HPDE6-E6E7 (cell line): ENCODE data around the gene FER.
"Not testable (repeated sequence)": the region's sequence is repeated elsewhere in the genome, so short reads cannot be mapped to it uniquely, and the experiment has no call there.

Experiments
- DNase-seq: peaks from one replicate; pipeline ENCODE4 v3.0.0; 2011; ENCODE audit warnings: missing footprints; ENCODE audit errors: extremely low spot score

The FER gene

GRCh38 chr5:108747774-108748400 is at the start of gene FER:
Gene FER, plus strand, starts transcription at chr5:108747897. Its CDS starts 50,286 bp downstream, at chr5:108798183.
- peak; percentile 76 for DNase-seq

DNA sequence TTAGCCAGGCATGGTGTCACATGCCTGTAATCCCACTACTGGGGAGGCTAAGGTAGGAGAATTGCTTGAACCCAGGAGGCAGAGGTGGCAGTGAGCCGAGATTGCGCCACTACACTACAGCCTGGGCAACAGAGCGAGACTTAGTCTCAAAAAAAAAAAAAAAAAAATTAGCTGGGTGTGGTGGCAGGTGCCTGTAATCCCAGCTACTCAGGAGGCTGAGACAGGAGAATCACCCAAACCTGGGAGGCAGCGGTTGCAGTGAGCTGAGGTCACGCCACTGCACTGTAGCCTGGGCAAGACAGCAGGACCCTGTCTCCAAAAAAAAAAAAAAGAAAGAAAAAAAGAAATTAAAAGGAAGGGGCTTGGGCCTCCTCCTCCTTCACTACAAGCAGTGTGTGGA is 47.3 kb upstream of the FER start:
- not testable (repeated sequence) for DNase-seq

- no peak for DNase-seq
Observed at GRCh38 chr5:108700930-108701329, 46.8 kb upstream of the FER start.

- no peak for DNase-seq
Observed at GRCh38 chr5:108702546-108702945, 45.2 kb upstream of the FER start.

- no peak for DNase-seq
Observed at GRCh38 chr5:108703313-108703712, 44.4 kb upstream of the FER start.

- DNase-seq = no peak
Observed at GRCh38 chr5:108707141-108707540, 40.6 kb upstream of the FER start.

GRCh38 chr5:108711898-108712297 is 35.8 kb upstream of the FER start:
- no peak for DNase-seq

DNA sequence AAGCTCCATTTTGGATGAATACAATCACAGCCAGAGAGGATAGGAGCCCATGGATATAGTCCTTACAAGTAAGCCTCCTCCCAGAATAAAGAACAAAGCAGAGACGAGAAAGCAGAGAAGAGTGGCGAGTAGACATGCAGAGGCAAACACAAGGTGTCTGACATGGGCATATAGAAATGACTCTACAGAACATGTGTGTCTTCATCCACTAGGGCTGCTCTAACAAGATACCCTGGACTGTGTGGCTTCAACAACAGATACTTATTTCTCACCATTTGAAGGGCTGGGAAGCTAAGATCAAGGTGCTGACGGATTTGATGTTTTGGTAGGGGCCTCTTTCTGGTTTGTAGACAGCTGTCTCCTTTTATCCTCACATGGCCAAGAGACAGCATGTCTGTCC is 32.3 kb upstream of the FER start:
- DNase-seq = no peak

DNA sequence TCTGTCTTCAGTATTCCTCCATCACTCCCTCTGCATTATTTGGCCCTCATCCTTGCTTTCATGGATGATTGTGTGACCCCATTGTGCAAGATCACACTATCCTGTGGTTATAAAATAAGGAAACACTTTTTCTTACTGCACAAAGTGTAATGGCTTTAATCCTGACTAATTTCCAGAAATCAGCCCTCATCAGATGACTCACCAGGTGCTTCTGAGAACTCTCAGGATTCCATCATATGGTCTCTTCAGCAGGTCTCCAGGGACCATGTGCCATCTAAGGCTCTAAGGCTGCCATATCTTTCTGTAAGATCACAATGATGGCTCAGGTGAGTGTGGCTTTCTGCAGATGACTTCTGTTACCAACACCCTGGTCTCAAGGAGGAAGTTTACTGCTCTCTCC is 27.3 kb upstream of the FER start:
- DNase-seq = no peak

GRCh38 chr5:108726446-108727235 is 21.1 kb upstream of the FER start:
- peak; percentile 9 for DNase-seq

- DNase-seq = peak; percentile 40
Observed at GRCh38 chr5:108727236-108727650, 20.5 kb upstream of the FER start.

- DNase-seq = peak; percentile 94
Observed at GRCh38 chr5:108727651-108728565, 19.8 kb upstream of the FER start.

DNA sequence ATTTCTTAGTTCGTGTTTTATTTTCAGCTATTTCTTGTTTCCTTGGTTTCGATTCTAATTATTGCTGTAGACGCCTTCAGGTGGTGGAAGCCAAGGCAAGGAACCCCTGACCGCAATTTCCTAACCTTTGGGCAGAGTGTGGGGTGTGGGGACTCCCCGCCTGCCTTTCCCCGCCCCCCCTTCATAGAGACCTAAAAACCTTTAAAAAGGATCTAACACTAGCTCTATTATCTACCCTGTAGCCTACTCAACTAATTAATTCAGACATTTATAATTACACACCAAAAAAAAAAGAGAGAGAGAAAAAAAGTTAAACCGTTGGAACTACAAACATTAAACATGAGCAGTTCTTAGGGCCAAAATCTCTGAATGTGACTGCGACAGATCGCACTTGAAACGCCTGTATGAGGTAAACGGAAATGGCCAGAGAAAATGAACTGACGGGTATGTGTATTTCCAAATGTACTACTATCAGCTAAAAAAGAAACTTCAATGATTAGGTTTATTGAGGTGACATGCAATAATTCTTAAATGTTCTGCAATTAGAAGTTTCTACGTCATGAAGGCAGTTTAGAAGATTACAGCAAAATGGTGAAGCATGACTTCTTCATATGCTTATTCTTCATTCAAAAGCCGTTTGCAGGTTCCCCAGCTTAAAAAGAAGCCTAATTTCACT is 19.0 kb upstream of the FER start:
- DNase-seq = no peak

GRCh38 chr5:108729242-108729615 is 18.5 kb upstream of the FER start:
- no peak for DNase-seq

- no peak for DNase-seq
Observed at GRCh38 chr5:108730617-108731340, 16.9 kb upstream of the FER start.

DNA sequence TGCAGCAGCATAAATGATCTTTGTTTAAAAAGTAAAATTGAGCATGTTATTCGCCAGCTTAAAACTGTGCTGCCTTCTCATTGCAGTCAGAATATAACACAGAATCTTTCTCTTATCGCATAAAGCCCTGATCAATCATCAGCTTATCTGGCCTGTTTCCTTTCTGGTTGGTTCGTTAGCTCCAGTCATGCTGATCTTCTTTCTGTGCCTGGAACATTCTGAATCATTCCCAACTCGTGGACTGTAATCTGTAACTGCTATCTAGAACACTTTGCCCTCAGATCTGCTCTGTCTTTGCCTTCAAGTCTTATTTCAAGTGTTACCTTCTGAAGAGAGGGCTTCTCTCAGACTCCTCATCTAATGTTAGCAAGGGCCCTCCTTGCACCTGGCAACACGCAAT is 11.9 kb upstream of the FER start:
- DNase-seq = no peak

DNA sequence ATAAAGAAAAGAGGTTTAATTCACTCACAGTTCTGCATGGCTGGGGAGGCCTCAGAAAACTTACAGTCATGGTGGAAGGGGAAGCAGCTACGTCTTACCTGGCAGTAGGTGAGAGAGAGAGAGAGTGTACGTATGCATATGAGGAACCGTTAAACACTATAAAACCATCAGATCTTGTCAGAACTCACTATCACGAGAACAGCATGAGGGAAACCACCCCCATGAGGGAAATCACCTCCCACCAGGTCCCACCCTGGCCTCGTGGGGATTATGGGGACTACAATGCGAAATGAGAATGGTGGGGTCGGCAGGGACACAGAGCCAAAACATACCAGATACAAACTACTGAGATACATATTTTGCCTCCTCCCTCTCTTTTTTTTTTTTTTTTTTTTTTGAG is 10.8 kb upstream of the FER start:
- no peak for DNase-seq

GRCh38 chr5:108739376-108739775 is 8.3 kb upstream of the FER start:
- no peak for DNase-seq

DNA sequence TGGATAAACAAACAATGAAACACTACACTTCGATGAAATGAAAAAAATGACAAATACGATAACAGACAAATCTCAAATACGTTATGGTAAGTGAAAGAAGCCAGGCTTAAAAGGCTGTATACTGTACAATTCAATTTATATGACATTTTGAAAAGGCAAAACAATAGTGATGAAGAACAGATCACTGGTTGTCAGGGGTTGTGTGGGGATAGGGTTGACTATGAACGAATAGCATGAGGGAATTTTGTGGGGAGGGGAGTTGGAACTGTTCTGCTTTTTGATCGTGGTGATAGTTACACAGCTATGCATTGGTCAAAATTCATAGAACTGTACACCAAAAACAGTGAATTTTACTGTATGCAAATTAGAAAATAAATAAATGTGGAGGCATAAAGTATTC is 7.8 kb upstream of the FER start:
- no peak for DNase-seq

GRCh38 chr5:108743319-108743718 is 4.4 kb upstream of the FER start:
- no peak for DNase-seq

- no peak for DNase-seq
Observed at GRCh38 chr5:108743846-108744245, 3.9 kb upstream of the FER start.
